HCT116 (cell line): ENCODE results near the gene ASB8. TPM values are rescaled to one million over a fixed set of nuclear protein-coding genes. Genes with fewer than 3 reads are reported as not detected.

Experiments used
- ATAC-seq: fragments of 200-7000 bp; cut with Tn5 transposase; 2 replicates; pipeline ENCODE4 v1.9.1; 2020; ENCODE audit warnings: mild to moderate bottlenecking, moderate library complexity
- BruUV-seq: library from RNA; stranded (reverse); fragments of 400-500 nt; replicated peaks from 2 replicates; lab custom pipeline; 2021; lab: Mats Ljungman, UMichigan
- CTCF ChIA-PET: fragments of 300-600 bp; sonication (Branson Sonifier 250); formaldehyde crosslinking; loops from one replicate; lab custom pipeline; 2021; ENCODE audit warnings: antibody characterized with exemption; lab: Charles Lee
- POLR2A ChIA-PET: fragments of 300-600, 350-600 bp; sonication (Branson Sonifier 250); formaldehyde crosslinking; loops from one replicate; lab custom pipeline; 2021; ENCODE audit warnings: antibody characterized with exemption; lab: Charles Lee
- RAD21 ChIA-PET, 2 experiments: fragments of 300-600 bp; sonication (Branson Sonifier 250); formaldehyde crosslinking; loops; one replicate each; lab custom pipeline; 2023; ENCODE audit warnings: low total read pairs in 2 of 2; ENCODE audit not compliant: uncharacterized antibody in 2 of 2, unreplicated experiment in 2 of 2, low non-redundant PET in 1 of 2; lab: Charles Lee
- DNase-seq: peaks from one replicate; pipeline ENCODE4 v3.0.0-alpha.2; 2010; ENCODE audit warnings: low read depth, low spot score
- H2AFZ ChIP-seq: fragments of 200-600 bp; shearing (Covaris generic), sonication (generic); 2 replicates; pipeline ENCODE4 v1.6.1; 2017; ENCODE audit warnings: low read depth, mixed run types, mixed read lengths, antibody characterized with exemption, low read length; ENCODE audit not compliant: poor library complexity, severe bottlenecking
- H3K27ac ChIP-seq: 2 replicates; pipeline ENCODE4 v1.5.1; 2012; ENCODE audit warnings: low read depth, low read length
- H3K27me3 ChIP-seq: fragments of 200-600 bp; sonication (generic); 2 replicates; pipeline ENCODE4 v1.6.1; 2016; ENCODE audit warnings: mixed run types, low read length, mixed read lengths; ENCODE audit not compliant: insufficient read depth
- H3K36me3 ChIP-seq, 2 experiments: fragments of 200-500 bp in 1 of 2; fragments of 200-600 bp in 1 of 2; sonication (Bioruptor generic) in 1 of 2; sonication (generic) in 1 of 2; 2 replicates each; pipeline versions ENCODE4 v1.5.1 to v1.6.1; 2014 to 2016; ENCODE audit warnings: low read length in 2 of 2, inconsistent platforms in 1 of 2, mixed read lengths in 1 of 2, mixed run types in 1 of 2; ENCODE audit not compliant: insufficient read depth in 2 of 2, control insufficient read depth in 1 of 2
- H3K4me1 ChIP-seq, 2 experiments: fragments of 200-600 bp in 1 of 2; sonication (generic) in 1 of 2; 2 replicates each; pipeline versions ENCODE4 v1.5.1 to v1.6.1; 2012 to 2017; ENCODE audit warnings: low read length in 2 of 2, inconsistent platforms in 1 of 2, mild to moderate bottlenecking in 1 of 2, mixed read lengths in 1 of 2, mixed run types in 1 of 2, moderate library complexity in 1 of 2; ENCODE audit not compliant: insufficient read depth in 2 of 2, control insufficient read depth in 1 of 2
- H3K4me2 ChIP-seq: fragments of 200-600 bp; sonication (generic); 2 replicates; pipeline ENCODE4 v1.6.1; 2017; ENCODE audit warnings: mixed run types, low read length, mixed read lengths
- H3K4me3 ChIP-seq, 2 experiments: fragments of 200-600 bp in 1 of 2; sonication (generic) in 1 of 2; replicated peaks in 1 of 2; 2 replicates each; pipeline ENCODE4 v1.5.1; 2011 to 2016; ENCODE audit warnings: low read length in 2 of 2, control low read depth in 1 of 2, low read depth in 1 of 2, mild to moderate bottlenecking in 1 of 2, mixed read lengths in 1 of 2, mixed run types in 1 of 2
- H3K79me2 ChIP-seq: fragments of 200-600 bp; sonication (generic); 2 replicates; pipeline ENCODE4 v1.6.1; 2017; ENCODE audit warnings: mild to moderate bottlenecking, mixed run types, low read length, moderate library complexity, mixed read lengths; ENCODE audit not compliant: insufficient read depth
- H3K9ac ChIP-seq: fragments of 200-600 bp; sonication (generic); 2 replicates; pipeline ENCODE4 v1.6.1; 2016; ENCODE audit warnings: low read length, mixed read lengths
- H3K9me2 ChIP-seq: fragments of 200-600 bp; sonication (generic), shearing (Covaris generic); 2 replicates; pipeline ENCODE4 v1.6.1; 2017; ENCODE audit warnings: mixed run types, mild to moderate bottlenecking, moderate library complexity; ENCODE audit not compliant: insufficient read depth
- H3K9me3 ChIP-seq, 2 experiments: fragments of 200-500 bp in 1 of 2; fragments of 200-600 bp in 1 of 2; sonication (Bioruptor generic) in 1 of 2; sonication (generic) in 1 of 2; 2 replicates each; pipeline ENCODE4 v1.6.1; 2014 to 2017; ENCODE audit warnings: low read length in 2 of 2, mixed read lengths in 2 of 2, inconsistent platforms in 1 of 2, low read depth in 1 of 2, mild to moderate bottlenecking in 1 of 2, mixed run types in 1 of 2, moderate library complexity in 1 of 2; ENCODE audit not compliant: control insufficient read depth in 1 of 2, insufficient read depth in 1 of 2
- H4K20me1 ChIP-seq: fragments of 200-600 bp; sonication (generic), shearing (Covaris generic); 2 replicates; pipeline ENCODE4 v1.6.1; 2017; ENCODE audit warnings: mixed run types, mild to moderate bottlenecking, moderate library complexity; ENCODE audit not compliant: insufficient read depth
- ATF3 ChIP-seq: IDR thresholded peaks from 2 replicates; pipeline ENCODE4 v1.6.1; 2012
- CBX3 ChIP-seq: IDR thresholded peaks from 2 replicates; pipeline ENCODE4 v1.6.1; 2012; ENCODE audit warnings: low read depth
- CEBPB ChIP-seq: IDR thresholded peaks from 2 replicates; pipeline ENCODE4 v1.6.1; 2012; ENCODE audit warnings: low read depth
- CTCF ChIP-seq, 3 experiments: fragments of 200-600 bp in 1 of 3; sonication (generic) in 1 of 3; IDR thresholded peaks in 2 of 3; conservative IDR thresholded peaks in 1 of 3; 2 replicates each; pipeline ENCODE4 v1.5.1; 2012 to 2017; ENCODE audit warnings: low read depth in 2 of 3, low read length in 2 of 3, antibody characterized with exemption in 1 of 3, borderline replicate concordance in 1 of 3, control low read depth in 1 of 3, mild to moderate bottlenecking in 1 of 3, mixed read lengths in 1 of 3, mixed run types in 1 of 3, moderate library complexity in 1 of 3; ENCODE audit not compliant: insufficient read depth in 1 of 3
- ELF1 ChIP-seq: IDR thresholded peaks from 2 replicates; pipeline ENCODE4 v1.6.1; 2012; ENCODE audit warnings: low read depth, borderline replicate concordance
- EZH2 ChIP-seq: fragments of 200-600 bp; sonication (generic); IDR thresholded peaks from 2 replicates; pipeline ENCODE4 v1.6.1; 2017; ENCODE audit warnings: antibody characterized with exemption, mixed run types
- EZH2phosphoT487 ChIP-seq: fragments of 200-600 bp; IDR thresholded peaks from 2 replicates; pipeline ENCODE4 v1.6.1; 2018; ENCODE audit warnings: antibody characterized with exemption, borderline replicate concordance
- FOSL1 ChIP-seq: IDR thresholded peaks from 2 replicates; pipeline ENCODE4 v1.6.1; 2012; ENCODE audit warnings: low read depth
- JUND ChIP-seq: IDR thresholded peaks from 2 replicates; pipeline ENCODE4 v1.6.1; 2012
- MAX ChIP-seq: IDR thresholded peaks from 2 replicates; pipeline ENCODE4 v1.6.1; 2012
- POLR2A ChIP-seq: IDR thresholded peaks from 2 replicates; pipeline ENCODE4 v1.7.0; 2011; ENCODE audit warnings: borderline replicate concordance; ENCODE audit not compliant: insufficient read depth, insufficient read length; ENCODE audit errors: extremely low read depth
- POLR2AphosphoS5 ChIP-seq: IDR thresholded peaks from 2 replicates; pipeline ENCODE4 v1.6.1; 2011; ENCODE audit warnings: mild to moderate bottlenecking, low read depth, low read length, moderate library complexity
- SIN3A ChIP-seq: IDR thresholded peaks from 2 replicates; pipeline ENCODE4 v1.6.1; 2012; ENCODE audit warnings: low read depth
- SP1 ChIP-seq: IDR thresholded peaks from 2 replicates; pipeline ENCODE4 v1.6.1; 2012; ENCODE audit warnings: low read depth
- SRF ChIP-seq: IDR thresholded peaks from 2 replicates; pipeline ENCODE4 v1.6.1; 2012; ENCODE audit warnings: low read depth
- YY1 ChIP-seq: IDR thresholded peaks from 2 replicates; pipeline ENCODE4 v1.6.1; 2011; ENCODE audit warnings: low read length, low read depth, moderate library complexity, mild to moderate bottlenecking; ENCODE audit not compliant: insufficient replicate concordance; ENCODE audit errors: extremely low read depth
- ZFX ChIP-seq: fragments of 450-650 bp; IDR thresholded peaks from 2 replicates; pipeline ENCODE4 v1.6.1; 2017
- ZNF274 ChIP-seq: fragments of 200-500 bp; sonication (Bioruptor generic); IDR thresholded peaks from 2 replicates; pipeline ENCODE4 v1.6.1; 2014; ENCODE audit warnings: mild to moderate bottlenecking, low read depth, low read length, inconsistent platforms
- intact Hi-C: fragments of 100-400 bp; cut with micrococcal nuclease; formaldehyde crosslinking; loops from 2 replicates; pipeline ENCODE4 v1.10.0; 2022
- total RNA-seq: library from RNA; stranded (reverse); gene quantifications from one replicate; pipeline ENCODE4 v1.2.1, GENCODE V29; 2021; ENCODE audit not compliant: unreplicated experiment
- TF ChIP-seq, protein P1 (sequence below): IDR thresholded peaks from 2 replicates; pipeline ENCODE4 v1.6.1; 2012; ENCODE audit warnings: low read depth

ASB8 gene
- total RNA-seq, 1 experiment from 2014 or later, result 14.0 TPM

DNA sequence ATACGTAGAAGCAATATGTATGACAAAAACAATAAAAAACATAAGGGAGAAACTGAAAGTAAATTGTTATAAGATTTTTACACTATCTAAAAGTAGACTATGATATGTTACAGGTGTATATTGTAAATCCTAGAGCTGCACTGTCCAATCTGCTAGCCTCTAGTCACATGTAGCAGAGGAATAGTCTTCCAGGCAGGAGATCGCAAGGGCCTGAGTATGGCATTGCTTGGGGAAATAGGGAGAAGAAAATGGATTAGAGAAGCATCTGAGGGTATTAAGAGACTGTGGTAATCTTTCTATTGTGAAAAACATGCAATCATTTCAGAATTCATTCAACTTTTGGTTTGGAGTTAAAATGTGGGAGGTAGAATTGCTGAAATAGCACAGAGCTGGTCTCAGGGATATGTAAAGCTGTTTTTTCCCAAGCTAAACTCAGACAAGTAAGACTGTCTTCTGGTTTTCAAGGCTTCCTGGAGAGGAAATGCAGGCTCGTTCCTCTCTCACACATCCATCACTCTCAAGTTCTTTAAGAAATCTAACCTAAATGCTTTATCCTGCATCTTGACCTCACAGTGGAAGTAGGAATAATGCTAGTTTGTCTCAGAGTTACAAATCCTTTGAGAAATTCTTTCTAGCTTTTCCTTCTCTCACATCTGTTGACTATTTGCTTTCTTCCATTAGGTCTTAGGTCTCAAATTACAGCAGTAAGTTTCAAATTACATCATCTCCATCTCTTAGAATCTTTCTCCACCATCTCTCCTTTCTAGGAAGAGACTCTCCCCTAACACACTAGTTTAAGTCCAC, 18.5 kb upstream of the ASB8 start:
- Histone ChIP-seq H2AFZ (no peak overlapping the region), H3K36me3 (no peaks in the 10 kb centered on the region)
- CTCF ChIA-PET, result interaction anchor here (1.1 to 1.6 kb wide), 3 partner anchors 11 to 22 kb away, joined by 3 to 4 read pairs (median 4); partner anchors contain the start of gene ASB8
- TF ChIP-seq EZH2phosphoT487 (no peak), ELF1 (no peak), EZH2 (no peak), JUND (no peak), MAX (no peak), ZNF274 (no peak), SRF (no peak), SP1 (no peak), SIN3A (no peak), POLR2AphosphoS5 (no peak), POLR2A (no peak), FOSL1 (no peak), ZFX (no peak), CTCF (IDR thresholded peaks at IDR 0.05 in 2 of 3, conservative IDR thresholded peaks at IDR 0.05 in 1 of 3; ENCODE audit: borderline replicate concordance in 1 of 3, insufficient read depth in 1 of 3, low read depth in 2 of 3, low read length in 2 of 3) (no peak), CEBPB (no peak), ATF3 (no peak), CBX3 (no peak), YY1 (no peak)
- TF ChIP-seq, protein P1, sequence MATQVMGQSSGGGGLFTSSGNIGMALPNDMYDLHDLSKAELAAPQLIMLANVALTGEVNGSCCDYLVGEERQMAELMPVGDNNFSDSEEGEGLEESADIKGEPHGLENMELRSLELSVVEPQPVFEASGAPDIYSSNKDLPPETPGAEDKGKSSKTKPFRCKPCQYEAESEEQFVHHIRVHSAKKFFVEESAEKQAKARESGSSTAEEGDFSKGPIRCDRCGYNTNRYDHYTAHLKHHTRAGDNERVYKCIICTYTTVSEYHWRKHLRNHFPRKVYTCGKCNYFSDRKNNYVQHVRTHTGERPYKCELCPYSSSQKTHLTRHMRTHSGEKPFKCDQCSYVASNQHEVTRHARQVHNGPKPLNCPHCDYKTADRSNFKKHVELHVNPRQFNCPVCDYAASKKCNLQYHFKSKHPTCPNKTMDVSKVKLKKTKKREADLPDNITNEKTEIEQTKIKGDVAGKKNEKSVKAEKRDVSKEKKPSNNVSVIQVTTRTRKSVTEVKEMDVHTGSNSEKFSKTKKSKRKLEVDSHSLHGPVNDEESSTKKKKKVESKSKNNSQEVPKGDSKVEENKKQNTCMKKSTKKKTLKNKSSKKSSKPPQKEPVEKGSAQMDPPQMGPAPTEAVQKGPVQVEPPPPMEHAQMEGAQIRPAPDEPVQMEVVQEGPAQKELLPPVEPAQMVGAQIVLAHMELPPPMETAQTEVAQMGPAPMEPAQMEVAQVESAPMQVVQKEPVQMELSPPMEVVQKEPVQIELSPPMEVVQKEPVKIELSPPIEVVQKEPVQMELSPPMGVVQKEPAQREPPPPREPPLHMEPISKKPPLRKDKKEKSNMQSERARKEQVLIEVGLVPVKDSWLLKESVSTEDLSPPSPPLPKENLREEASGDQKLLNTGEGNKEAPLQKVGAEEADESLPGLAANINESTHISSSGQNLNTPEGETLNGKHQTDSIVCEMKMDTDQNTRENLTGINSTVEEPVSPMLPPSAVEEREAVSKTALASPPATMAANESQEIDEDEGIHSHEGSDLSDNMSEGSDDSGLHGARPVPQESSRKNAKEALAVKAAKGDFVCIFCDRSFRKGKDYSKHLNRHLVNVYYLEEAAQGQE, result no peak
- TF ChIP-seq, all 23 proteins: peak for 0
- POLR2A ChIA-PET, result no interaction called here
- Histone ChIP-seq H3K27ac (no peak overlapping the region), H3K4me2 (no peak overlapping the region), H3K9me2 (no peaks in the 10 kb centered on the region), H4K20me1 (no peaks in the 10 kb centered on the region), H3K9me3 (no peaks in the 10 kb centered on the region), H3K27me3 (peaks cover 22% of the 10 kb centered on the region; the same call in 1 of the 2 replicates), H3K79me2 (no peaks in the 10 kb centered on the region), H3K4me3 (no peak overlapping the region), H3K9ac (no peak overlapping the region), H3K4me1 (peaks cover 7 to 8% of the 10 kb centered on the region in 2 experiments; a peak in 3 of 4 replicates)
- no peak for ATAC-seq
- intact Hi-C loops, result no loop called here
- BruUV-seq, result no TSS peak
- DNase-seq, result no peak
- RAD21 ChIA-PET, result no interaction called here
